ENCODE measurements around the gene CRABP2.

CRABP2 gene

GRCh38 chr1:156673387-156674121, 31.8 kb downstream of the CRABP2 start:
- H3K4me2 ChIP-seq (ENCODE audit: low read depth, low read length), result no peak overlapping the region
- peaks cover 87% of the 10 kb centered on the region for H3K27me3 ChIP-seq (replicated peaks; ENCODE audit: insufficient read depth, low read length)
- no peak overlapping the region for H2AFZ ChIP-seq (ENCODE audit: low read length)
- H3K4me3 ChIP-seq (ENCODE audit: low read length), result no peak overlapping the region
- DNase-seq, result no peak
- no peaks in the 10 kb centered on the region for H4K20me1 ChIP-seq (ENCODE audit: insufficient read depth, low read length)
- H3K9me2 ChIP-seq (replicated peaks; ENCODE audit: insufficient read depth, low read length), result no peaks in the 10 kb centered on the region
- peaks cover 4% of the 10 kb centered on the region; the same call in 1 of the 2 replicates for H3K4me1 ChIP-seq (ENCODE audit: low read length)
- no peaks in the 10 kb centered on the region for H3K9me3 ChIP-seq (replicated peaks; ENCODE audit: insufficient read depth, low read length)
- no peak for TF ChIP-seq CTCF (IDR thresholded peaks at IDR 0.05; ENCODE audit: low read length)
- TF ChIP-seq EZH2phosphoT487 (IDR thresholded peaks at IDR 0.05; ENCODE audit: low read length), result no peak
- no peak for TF ChIP-seq EZH2 (optimal IDR thresholded peaks at IDR 0.05; ENCODE audit: low read depth, low read length)
- H3K36me3 ChIP-seq (replicated peaks; ENCODE audit: insufficient read depth, low read length), result no peaks in the 10 kb centered on the region
- no peak overlapping the region for H3K27ac ChIP-seq (ENCODE audit: low read length)
- H3F3A ChIP-seq (ENCODE audit: insufficient read depth, low read length), result no peaks in the 10 kb centered on the region
- H3K79me2 ChIP-seq (ENCODE audit: low read length), result no peaks in the 10 kb centered on the region
- H3K9ac ChIP-seq (ENCODE audit: low read length), result no peak overlapping the region

DNA sequence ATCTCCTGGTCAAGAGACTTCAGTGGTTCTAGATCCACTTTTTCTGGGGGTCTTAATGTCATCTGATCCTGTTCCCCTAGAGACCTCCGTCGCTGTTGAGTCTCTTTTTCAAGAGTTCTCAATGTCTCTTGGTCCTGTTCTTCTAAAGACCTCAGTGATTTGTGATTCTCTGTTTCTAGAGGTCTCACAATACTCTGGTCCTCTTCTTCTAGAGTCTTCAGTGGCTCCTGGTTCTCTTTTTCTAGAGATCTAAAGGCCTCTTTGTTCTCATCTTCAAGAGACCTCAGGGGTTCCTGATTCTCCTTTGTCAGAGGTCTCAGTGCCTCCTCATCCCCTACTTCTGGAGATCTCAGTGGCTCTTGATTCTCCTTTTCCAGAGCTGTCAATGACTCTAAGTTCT, 33.6 kb downstream of the CRABP2 start:
- Histone ChIP-seq H3K9me3 (replicated peaks; ENCODE audit: insufficient read depth, low read length) (no peaks in the 10 kb centered on the region), H3K4me1 (ENCODE audit: low read length) (no peaks in the 10 kb centered on the region; the same call in 1 of the 2 replicates), H3K27me3 (replicated peaks; ENCODE audit: insufficient read depth, low read length) (peaks cover 70% of the 10 kb centered on the region), H3K9me2 (replicated peaks; ENCODE audit: insufficient read depth, low read length) (no peaks in the 10 kb centered on the region), H3K79me2 (ENCODE audit: low read length) (no peaks in the 10 kb centered on the region), H3K4me3 (ENCODE audit: low read length) (no peak overlapping the region), H3F3A (ENCODE audit: insufficient read depth, low read length) (no peaks in the 10 kb centered on the region), H2AFZ (ENCODE audit: low read length) (no peak overlapping the region), H3K9ac (ENCODE audit: low read length) (no peak overlapping the region), H3K4me2 (ENCODE audit: low read depth, low read length) (no peak overlapping the region), H3K27ac (ENCODE audit: low read length) (no peak overlapping the region), H4K20me1 (ENCODE audit: insufficient read depth, low read length) (no peaks in the 10 kb centered on the region), H3K36me3 (replicated peaks; ENCODE audit: insufficient read depth, low read length) (no peaks in the 10 kb centered on the region)
- no peak for TF ChIP-seq CTCF (IDR thresholded peaks at IDR 0.05; ENCODE audit: low read length)
- no peak for TF ChIP-seq EZH2 (optimal IDR thresholded peaks at IDR 0.05; ENCODE audit: low read depth, low read length)
- no peak for TF ChIP-seq EZH2phosphoT487 (IDR thresholded peaks at IDR 0.05; ENCODE audit: low read length)
- no peak for DNase-seq

DNA sequence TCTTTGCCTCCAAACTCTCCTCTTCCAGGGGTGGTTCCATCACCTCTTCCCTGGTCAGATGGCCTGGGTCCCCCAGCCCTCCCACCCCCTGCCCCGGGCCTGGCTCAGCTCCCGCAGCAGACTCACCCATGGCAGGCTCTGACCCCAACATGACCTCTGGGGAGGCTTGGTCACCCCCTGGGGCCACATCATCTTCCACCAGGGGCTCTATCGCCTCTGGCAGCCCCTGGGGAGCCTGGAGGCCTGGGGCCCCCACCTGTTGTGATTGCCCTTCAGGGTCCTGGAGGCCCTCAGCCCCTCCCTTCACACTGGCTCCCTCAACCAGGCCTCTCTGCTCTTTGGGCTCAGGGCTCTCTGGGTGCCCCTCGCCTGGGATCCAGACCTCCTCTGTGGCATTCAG, 34.6 kb downstream of the CRABP2 start:
- no peaks in the 10 kb centered on the region for H3K9me2 ChIP-seq (replicated peaks; ENCODE audit: insufficient read depth, low read length)
- TF ChIP-seq EZH2phosphoT487 (IDR thresholded peaks at IDR 0.05; ENCODE audit: low read length) (no peak), EZH2 (optimal IDR thresholded peaks at IDR 0.05; ENCODE audit: low read depth, low read length) (no peak), CTCF (IDR thresholded peaks at IDR 0.05; ENCODE audit: low read length) (no peak)
- H3K9me3 ChIP-seq (replicated peaks; ENCODE audit: insufficient read depth, low read length), result no peaks in the 10 kb centered on the region
- peaks cover 60% of the 10 kb centered on the region for H3K27me3 ChIP-seq (replicated peaks; ENCODE audit: insufficient read depth, low read length)
- no peak overlapping the region for H3K27ac ChIP-seq (ENCODE audit: low read length)
- H3K4me1 ChIP-seq (ENCODE audit: low read length), result no peaks in the 10 kb centered on the region
- H4K20me1 ChIP-seq (ENCODE audit: insufficient read depth, low read length), result no peaks in the 10 kb centered on the region
- no peak for DNase-seq
- H3K36me3 ChIP-seq (replicated peaks; ENCODE audit: insufficient read depth, low read length), result no peaks in the 10 kb centered on the region
- no peak overlapping the region for H3K9ac ChIP-seq (ENCODE audit: low read length)
- H3K4me3 ChIP-seq (ENCODE audit: low read length), result no peak overlapping the region
- H3F3A ChIP-seq (ENCODE audit: insufficient read depth, low read length), result no peaks in the 10 kb centered on the region
- no peak overlapping the region for H3K4me2 ChIP-seq (ENCODE audit: low read depth, low read length)
- no peak overlapping the region for H2AFZ ChIP-seq (ENCODE audit: low read length)
- no peaks in the 10 kb centered on the region for H3K79me2 ChIP-seq (ENCODE audit: low read length)

All from MM.1S (cell line).